Lung microvascular endothelial cell (primary cell): ENCODE measurements around the gene KRTAP13-2. TPM values are rescaled to one million over a fixed set of nuclear protein-coding genes. Genes with fewer than 3 reads are reported as not detected.

Source experiments
- DNase-seq, 2 donors: peaks; one replicate each; pipeline versions ENCODE4 v3.0.0 to v3.0.0-alpha.2; 2010; ENCODE audit warnings: low read depth in 2 of 2
- total RNA-seq: library from RNA; depleted of rRNA; stranded (reverse); fragments of >200 nt; gene quantifications from 2 replicates; pipeline ENCODE4 v1.2.1, GENCODE V29; 2014

Gene KRTAP13-2
- total RNA-seq, 1 donor from 2014 or later: not detected

DNA sequence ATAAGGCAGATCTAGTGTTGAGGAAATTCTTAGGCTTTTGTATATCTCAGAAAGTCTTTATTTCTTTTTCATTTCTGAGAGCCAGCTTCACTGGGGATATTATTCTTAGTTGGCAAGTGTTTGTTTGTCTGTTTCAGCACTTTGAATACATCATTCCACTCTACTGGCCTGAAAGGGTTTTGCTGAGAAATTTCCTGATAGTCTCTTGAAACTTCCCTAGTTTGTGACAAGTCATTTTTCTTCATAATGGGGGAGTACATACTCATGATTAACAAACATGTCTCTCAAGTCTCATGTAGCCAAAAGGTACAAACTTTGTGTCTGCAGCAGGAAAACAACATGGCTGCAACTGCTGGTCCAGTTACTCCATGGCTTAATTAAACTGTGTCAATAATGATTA is 45.7 kb downstream of the KRTAP13-2 start:
- DNase-seq: no peak

Other genes starting within 250 kb of the KRTAP13-2 start
- not detected in 2 replicates for gene CLDN17, start 205.5 kb downstream of the KRTAP13-2 start, total RNA-seq
- not detected in 2 replicates for gene CLDN8, start 156.2 kb downstream of the KRTAP13-2 start, total RNA-seq
- gene KRTAP24-1, start 89.3 kb downstream of the KRTAP13-2 start, total RNA-seq: not detected in 2 replicates
- gene KRTAP25-1, start 82.8 kb downstream of the KRTAP13-2 start, total RNA-seq: not detected in 2 replicates
- not detected in 2 replicates for gene KRTAP26-1, start 52.0 kb downstream of the KRTAP13-2 start, total RNA-seq
- gene KRTAP27-1, start 34.6 kb downstream of the KRTAP13-2 start, total RNA-seq: not detected in 2 replicates
- not detected in 2 replicates for gene KRTAP23-1, start 23.7 kb downstream of the KRTAP13-2 start, total RNA-seq
- not detected in 2 replicates for gene KRTAP13-1, start 23.8 kb upstream of the KRTAP13-2 start, total RNA-seq
- not detected in 2 replicates for gene KRTAP13-3, start 53.7 kb upstream of the KRTAP13-2 start, total RNA-seq
- gene KRTAP13-4, start 57.9 kb upstream of the KRTAP13-2 start, total RNA-seq: not detected in 2 replicates
- not detected in 2 replicates for gene KRTAP15-1, start 68.0 kb upstream of the KRTAP13-2 start, total RNA-seq
- gene KRTAP19-1, start 108.1 kb upstream of the KRTAP13-2 start, total RNA-seq: not detected in 2 replicates
- not detected in 2 replicates for gene KRTAP19-2, start 115.2 kb upstream of the KRTAP13-2 start, total RNA-seq
- not detected in 2 replicates for gene KRTAP19-3, start 119.7 kb upstream of the KRTAP13-2 start, total RNA-seq
- gene KRTAP19-4, start 124.9 kb upstream of the KRTAP13-2 start, total RNA-seq: not detected in 2 replicates
- gene KRTAP19-5, start 129.9 kb upstream of the KRTAP13-2 start, total RNA-seq: not detected in 2 replicates
- gene KRTAP19-6, start 169.6 kb upstream of the KRTAP13-2 start, total RNA-seq: not detected in 2 replicates
- gene KRTAP19-7, start 189.0 kb upstream of the KRTAP13-2 start, total RNA-seq: not detected in 2 replicates
- not detected in 2 replicates for gene KRTAP22-2, start 218.1 kb upstream of the KRTAP13-2 start, total RNA-seq
- gene KRTAP6-3, start 220.2 kb upstream of the KRTAP13-2 start, total RNA-seq: not detected in 2 replicates
- gene KRTAP6-2, start 226.6 kb upstream of the KRTAP13-2 start, total RNA-seq: not detected in 2 replicates
- not detected in 2 replicates for gene KRTAP22-1, start 228.8 kb upstream of the KRTAP13-2 start, total RNA-seq
- gene KRTAP6-1, start 241.7 kb upstream of the KRTAP13-2 start, total RNA-seq: not detected in 2 replicates
- not detected in 2 replicates for gene KRTAP20-1, start 244.2 kb upstream of the KRTAP13-2 start, total RNA-seq
- gene KRTAP20-4, start 248.4 kb upstream of the KRTAP13-2 start, total RNA-seq: not detected in 2 replicates